Inferior parietal cortex (tissue), 1 donor: ENCODE data around the gene PLCH1.
"Not testable (repeated sequence)": the region's sequence is repeated elsewhere in the genome, so short reads cannot be mapped to it uniquely, and the experiment has no call there.

Source experiments
- DNase-seq: peaks from one replicate; pipeline ENCODE4 v3.0.0-alpha.2; 2016; ENCODE audit errors: extremely low spot score

The PLCH1 gene

GRCh38 chr3:155641956-155642355 lies 102.9 kb downstream of the PLCH1 start:
- DNase-seq = no peak

- no peak for DNase-seq
These were observed 104.8 kb downstream of the PLCH1 start for GRCh38 chr3:155640098-155640497.

DNA sequence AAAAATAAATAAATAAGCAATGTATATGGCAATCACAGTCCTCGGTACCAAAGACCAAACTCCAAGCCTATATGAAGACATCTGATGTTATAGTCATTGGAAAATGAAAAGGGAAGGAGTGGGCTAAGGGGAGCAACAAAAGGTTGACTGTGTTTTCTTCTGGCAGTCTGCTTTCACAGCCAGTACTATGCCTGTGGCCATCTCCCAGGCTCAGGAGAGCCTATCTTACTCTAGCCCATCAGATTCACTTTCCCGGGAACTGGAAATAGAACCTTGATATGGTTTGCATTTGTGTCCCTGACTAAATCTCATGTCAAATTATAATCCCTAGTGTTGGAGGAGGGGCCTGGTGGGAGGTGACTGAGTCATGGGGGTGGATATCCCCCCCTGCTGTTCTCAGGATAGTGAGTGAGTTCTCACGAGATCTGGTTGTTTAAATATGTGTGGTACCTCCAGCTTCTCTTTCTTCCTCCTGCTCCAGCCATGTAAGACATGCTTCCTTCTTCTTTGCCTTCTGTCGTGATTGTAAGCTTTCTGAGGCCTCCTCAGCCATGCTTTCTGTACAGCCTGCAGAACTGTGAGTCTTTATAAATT lies 105.3 kb downstream of the PLCH1 start:
- no peak for DNase-seq

DNA sequence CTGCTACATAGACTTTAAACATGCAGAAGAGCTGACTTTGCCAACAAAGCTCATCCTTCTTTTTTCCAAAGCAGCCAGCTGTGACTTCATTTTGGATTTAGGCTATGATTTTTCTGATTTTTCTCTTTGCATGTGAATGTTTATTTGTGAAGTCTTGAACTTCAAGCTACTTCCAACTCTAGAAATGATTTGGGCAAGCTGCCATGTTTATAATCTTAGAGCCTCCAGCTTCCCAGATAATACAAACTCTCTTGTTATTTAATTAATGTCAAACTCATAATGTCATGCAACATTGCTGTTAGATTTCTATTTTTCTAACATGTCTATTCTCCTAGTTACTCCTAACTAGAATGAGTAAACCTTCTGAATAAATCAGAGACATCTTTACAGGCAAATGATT lies 106.4 kb downstream of the PLCH1 start:
- DNase-seq = not testable (repeated sequence)

DNA sequence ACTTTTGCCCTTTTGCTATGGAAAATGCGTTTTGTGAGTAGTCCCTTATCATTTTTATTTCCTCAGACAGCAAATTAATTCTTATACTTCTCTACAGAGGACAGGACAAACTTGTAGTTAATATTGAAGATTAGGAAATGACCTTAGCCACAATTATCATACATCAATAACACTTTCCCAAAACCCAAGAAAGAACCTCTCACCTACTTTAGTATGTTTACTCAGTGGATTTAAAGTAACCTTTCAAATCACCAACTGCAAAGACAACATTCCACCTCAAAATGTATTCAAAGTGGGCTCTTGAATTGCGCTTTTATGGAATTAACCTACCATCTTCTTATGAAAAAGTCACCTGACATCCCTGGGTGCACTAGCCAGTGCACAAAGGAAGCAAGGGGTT lies 107.3 kb downstream of the PLCH1 start:
- no peak for DNase-seq

DNA sequence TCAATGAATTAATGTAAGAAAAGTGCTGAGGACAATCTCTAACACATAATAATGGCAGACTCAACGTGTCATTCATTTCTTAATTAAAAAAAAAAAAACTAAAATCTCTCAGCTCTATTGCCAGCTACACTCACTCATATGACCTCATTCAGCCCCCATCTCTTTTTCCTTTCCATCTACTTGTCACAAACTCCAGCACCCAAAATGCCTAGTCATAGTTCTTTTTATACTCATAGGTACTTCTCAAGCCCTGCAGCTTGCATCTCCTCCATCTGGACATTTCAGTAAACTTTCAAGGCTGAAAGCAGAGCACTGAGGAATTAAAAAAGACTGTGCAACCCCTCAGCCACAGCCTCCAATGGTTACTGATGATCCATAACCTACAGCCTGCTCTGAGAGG lies 109.8 kb downstream of the PLCH1 start:
- DNase-seq = no peak

- no peak for DNase-seq
These were observed 110.7 kb downstream of the PLCH1 start for GRCh38 chr3:155634121-155634719.

- DNase-seq = no peak
These were observed 113.4 kb downstream of the PLCH1 start for GRCh38 chr3:155631323-155632019.

GRCh38 chr3:155629556-155629955 lies 115.3 kb downstream of the PLCH1 start:
- DNase-seq = no peak

DNA sequence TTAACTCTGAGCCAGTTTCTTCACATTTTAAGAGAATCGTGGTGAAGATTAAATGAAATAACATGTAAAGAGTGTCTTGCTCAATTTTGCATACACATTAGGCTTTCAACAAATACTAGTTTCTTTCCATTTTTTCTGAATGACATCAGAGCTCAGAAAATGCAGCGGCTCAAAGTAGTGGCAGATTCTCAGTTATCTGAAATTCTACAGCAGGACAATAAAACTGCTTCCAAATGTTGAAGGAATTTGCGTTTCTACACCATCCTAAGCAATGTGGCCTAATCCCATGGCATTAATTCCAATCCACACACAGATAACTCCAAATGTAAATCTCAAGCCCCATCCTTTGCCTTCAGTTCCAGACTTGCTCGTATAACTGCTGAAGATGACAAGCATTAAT lies 115.8 kb downstream of the PLCH1 start:
- DNase-seq = no peak

GRCh38 chr3:155622647-155623046 lies 122.2 kb downstream of the PLCH1 start:
- DNase-seq = not testable (repeated sequence)

DNA sequence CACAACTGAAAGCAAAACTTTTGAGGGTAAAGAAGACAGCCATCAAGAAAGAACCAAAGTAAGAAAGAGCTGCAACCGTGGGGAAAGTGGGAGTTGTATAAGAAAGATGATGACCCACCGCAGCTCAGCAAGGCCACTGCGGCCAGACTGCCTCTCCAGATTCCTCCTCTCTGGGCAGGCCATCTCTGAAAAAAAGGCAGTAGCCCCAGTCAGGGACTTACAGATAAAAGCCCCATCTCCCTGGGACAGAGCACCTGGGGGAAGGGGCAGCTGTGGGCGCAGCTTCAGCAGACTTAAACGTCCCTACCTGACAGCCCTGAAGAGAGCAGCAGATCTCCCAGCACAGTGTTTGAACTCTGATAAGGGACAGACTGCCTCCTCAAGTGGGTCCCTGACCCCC lies 124.3 kb downstream of the PLCH1 start:
- not testable (repeated sequence) for DNase-seq

DNA sequence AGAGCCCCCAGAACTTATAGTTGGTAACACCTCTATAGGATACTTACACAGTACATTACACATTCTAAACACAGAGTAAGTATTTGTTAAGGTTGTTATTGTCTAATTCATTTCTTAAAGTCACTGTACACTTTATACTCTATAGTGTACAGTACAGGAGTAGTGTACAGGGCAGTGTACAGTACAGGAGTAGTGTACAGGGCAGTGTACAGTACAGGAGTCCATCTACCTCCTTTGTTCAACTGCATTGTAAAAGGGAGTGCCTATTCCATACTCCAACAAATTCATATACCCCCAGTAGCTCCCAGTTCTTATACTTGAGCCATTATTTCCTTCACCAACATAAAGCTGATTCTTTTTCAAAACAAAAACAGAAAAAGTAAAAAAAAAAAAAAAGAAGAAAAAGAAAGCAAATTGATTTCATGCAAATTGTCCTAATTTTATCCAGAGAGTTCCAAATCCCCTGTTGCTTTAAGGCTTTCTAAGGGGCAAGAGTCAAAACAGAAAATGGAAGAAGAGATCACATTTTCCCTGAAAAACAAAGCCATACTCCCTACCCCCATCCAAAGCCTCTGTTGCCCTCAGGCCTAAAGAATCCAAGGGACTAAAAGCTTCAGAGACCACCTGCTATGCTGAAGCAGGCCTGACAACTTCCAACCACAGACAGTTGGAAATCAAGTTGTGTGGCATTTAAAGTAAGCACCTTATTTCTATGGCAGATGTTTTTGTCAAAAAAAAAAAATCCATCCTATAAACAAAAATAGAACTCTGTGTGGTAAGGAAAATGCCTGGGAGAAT lies 125.6 kb downstream of the PLCH1 start:
- no peak for DNase-seq

GRCh38 chr3:155618543-155618942 lies 126.3 kb downstream of the PLCH1 start:
- no peak for DNase-seq

DNA sequence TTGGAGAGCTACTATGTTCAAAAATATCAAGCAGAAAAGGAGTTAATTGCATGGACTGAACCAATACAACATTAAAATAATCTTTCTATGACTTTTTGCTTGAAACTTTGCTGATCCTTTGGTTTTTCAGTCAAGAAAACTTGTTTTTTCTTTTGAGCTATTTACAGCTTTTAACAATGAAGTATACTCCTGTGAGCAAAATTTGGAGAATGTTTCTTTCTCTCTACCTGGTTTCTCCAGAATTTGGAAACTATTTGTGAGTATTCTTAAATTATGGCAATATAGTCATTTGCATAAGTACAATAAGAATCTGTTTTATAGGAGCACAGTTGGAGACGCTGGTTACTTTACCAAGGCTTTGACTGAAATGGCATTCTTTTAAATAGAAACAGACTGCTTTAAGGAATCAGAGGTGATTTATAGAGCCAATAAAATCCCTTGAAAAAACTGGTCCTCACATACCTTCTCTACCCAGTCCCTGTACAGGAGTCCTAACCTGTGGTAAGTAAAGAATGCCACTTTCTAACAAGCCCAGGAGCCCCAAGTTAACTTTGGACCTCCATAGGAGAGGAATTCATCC lies 127.4 kb downstream of the PLCH1 start:
- no peak for DNase-seq

GRCh38 chr3:155615141-155615540 lies 129.7 kb downstream of the PLCH1 start:
- not testable (repeated sequence) for DNase-seq

DNA sequence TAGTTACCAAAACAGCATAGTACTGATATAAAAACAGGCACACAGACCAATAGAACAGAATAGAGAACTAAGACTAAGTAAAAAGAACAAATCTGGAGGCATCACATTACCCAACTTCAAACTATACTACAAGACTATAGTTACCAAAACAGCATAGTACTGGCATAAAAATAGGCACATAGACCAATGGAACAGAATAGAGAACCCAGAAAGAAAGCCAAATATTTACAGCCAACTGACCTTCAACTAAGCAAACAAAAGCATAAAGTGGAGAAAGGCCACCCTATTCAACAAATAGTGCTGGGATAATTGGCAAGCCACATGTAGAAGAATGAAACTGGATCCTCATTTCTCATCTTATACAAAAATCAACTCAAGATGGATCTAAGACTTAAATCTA lies 130.5 kb downstream of the PLCH1 start:
- DNase-seq = not testable (repeated sequence)

DNA sequence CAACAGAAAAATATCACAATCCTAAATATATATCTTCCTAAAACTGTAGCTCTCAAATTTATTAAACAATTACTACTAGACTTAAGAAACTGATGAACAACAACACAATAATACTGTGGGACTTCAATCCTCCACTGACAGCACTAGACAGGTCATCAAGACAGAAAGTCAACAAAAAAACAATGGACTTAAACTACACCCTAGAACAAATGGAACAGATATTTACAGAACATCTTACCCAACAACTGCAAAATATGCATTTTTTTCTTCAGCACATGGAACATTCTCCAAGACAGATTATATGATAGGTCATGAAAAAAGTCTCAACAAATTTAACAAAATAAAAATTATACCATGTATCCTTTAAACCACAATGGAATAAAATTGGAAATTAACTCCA lies 133.4 kb downstream of the PLCH1 start:
- no peak for DNase-seq

GRCh38 chr3:155609586-155609985 lies 135.3 kb downstream of the PLCH1 start:
- DNase-seq = no peak

GRCh38 chr3:155608228-155608920 lies 136.5 kb downstream of the PLCH1 start:
- DNase-seq = no peak

DNA sequence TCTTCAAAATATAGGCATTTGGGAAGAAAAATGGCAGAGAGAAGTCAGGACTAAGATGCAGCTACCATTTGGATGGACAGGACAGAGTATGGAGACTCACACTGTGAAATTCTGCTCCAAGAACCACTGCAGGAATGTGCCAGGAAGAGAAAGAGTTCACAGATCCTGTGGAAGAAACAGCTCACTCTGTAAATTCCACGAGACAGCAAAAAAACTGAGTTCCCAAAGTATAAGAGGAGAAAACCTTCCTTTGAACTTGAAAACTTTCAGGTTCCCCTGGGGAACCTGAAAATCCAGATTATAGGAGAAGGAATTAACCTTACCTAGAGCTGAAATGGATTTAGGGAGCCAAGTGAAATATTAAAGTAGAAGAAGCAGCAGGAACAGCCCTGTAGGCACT lies 137.1 kb downstream of the PLCH1 start:
- DNase-seq = no peak

DNA sequence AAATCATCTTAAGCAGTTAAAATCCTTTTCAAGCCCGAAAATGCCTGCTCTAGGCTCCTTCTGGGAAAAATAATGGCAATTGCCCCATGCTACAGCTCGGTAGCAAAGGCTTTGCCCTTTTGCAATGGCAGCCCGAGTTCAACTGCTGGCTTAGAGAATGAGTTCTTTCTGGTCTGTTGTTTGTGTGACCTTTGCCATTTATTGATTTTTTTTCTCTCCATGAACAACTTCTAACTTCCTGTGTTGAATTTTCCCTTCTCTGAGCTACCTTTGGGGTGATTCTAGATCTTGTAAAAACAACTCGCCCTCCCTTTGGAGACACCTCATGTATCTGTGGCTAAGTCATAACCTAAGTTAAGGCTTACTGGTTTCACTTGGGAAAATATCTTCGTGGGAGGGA lies 139.3 kb downstream of the PLCH1 start:
- DNase-seq = no peak
